ENCODE data around the gene IFNGR2. TPM values are rescaled to one million over a fixed set of nuclear protein-coding genes. Genes with fewer than 3 reads are reported as not detected.
A peak's percentile ranks its signal among the peaks of the same experiment; 100 is the strongest.

The IFNGR2 gene
- polyA plus RNA-seq, 1 of the 3 experiments (the other 2 are of a cell fraction): 92.4 TPM

GRCh38 chr21:33394260-33394659, 9.0 kb upstream of the IFNGR2 start:
- CTCF ChIA-PET: interaction anchor here (5.1 kb wide), 1 partner anchor 33 kb away, joined by 19 read pairs; no protein-coding TSS in a partner anchor
- peaks cover 24% of the 10 kb centered on the region for H3F3A ChIP-seq (replicated peaks; ENCODE audit: insufficient read depth)

GRCh38 chr21:33395891-33396331, 7.3 kb upstream of the IFNGR2 start:
- no peak for DNase-seq
- TF ChIP-seq NFIC (IDR thresholded peaks at IDR 0.05; ENCODE audit: borderline replicate concordance) (peak; percentile 91), TAF1 (IDR thresholded peaks at IDR 0.05; ENCODE audit: borderline replicate concordance, low read depth, low read length) (no peak), JUND (IDR thresholded peaks at IDR 0.05) (peak; percentile 79), GABPA (IDR thresholded peaks at IDR 0.05; ENCODE audit: low read depth) (no peak), FOSL2 (IDR thresholded peaks at IDR 0.05; ENCODE audit: borderline replicate concordance, low read depth) (peak; percentile 84), CHD2 (IDR thresholded peaks at IDR 0.05; ENCODE audit: low read length, partially characterized antibody) (no peak), MEF2A (IDR thresholded peaks at IDR 0.05; ENCODE audit: borderline replicate concordance, low read depth) (no peak; the same call in 1 of the 2 replicates), FOXJ3 (CRISPR knock-in tag; IDR thresholded peaks at IDR 0.05) (no peak), SMC3 (IDR thresholded peaks at IDR 0.05; ENCODE audit: low read depth, low read length) (no peak), PBX3 (IDR thresholded peaks at IDR 0.05) (peak; percentile 95), FOXM1 (IDR thresholded peaks at IDR 0.05; ENCODE audit: low read depth) (no peak)
- TF ChIP-seq, protein P1, sequence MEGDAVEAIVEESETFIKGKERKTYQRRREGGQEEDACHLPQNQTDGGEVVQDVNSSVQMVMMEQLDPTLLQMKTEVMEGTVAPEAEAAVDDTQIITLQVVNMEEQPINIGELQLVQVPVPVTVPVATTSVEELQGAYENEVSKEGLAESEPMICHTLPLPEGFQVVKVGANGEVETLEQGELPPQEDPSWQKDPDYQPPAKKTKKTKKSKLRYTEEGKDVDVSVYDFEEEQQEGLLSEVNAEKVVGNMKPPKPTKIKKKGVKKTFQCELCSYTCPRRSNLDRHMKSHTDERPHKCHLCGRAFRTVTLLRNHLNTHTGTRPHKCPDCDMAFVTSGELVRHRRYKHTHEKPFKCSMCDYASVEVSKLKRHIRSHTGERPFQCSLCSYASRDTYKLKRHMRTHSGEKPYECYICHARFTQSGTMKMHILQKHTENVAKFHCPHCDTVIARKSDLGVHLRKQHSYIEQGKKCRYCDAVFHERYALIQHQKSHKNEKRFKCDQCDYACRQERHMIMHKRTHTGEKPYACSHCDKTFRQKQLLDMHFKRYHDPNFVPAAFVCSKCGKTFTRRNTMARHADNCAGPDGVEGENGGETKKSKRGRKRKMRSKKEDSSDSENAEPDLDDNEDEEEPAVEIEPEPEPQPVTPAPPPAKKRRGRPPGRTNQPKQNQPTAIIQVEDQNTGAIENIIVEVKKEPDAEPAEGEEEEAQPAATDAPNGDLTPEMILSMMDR (IDR thresholded peaks at IDR 0.05): no peak
- TF ChIP-seq, protein P2, sequence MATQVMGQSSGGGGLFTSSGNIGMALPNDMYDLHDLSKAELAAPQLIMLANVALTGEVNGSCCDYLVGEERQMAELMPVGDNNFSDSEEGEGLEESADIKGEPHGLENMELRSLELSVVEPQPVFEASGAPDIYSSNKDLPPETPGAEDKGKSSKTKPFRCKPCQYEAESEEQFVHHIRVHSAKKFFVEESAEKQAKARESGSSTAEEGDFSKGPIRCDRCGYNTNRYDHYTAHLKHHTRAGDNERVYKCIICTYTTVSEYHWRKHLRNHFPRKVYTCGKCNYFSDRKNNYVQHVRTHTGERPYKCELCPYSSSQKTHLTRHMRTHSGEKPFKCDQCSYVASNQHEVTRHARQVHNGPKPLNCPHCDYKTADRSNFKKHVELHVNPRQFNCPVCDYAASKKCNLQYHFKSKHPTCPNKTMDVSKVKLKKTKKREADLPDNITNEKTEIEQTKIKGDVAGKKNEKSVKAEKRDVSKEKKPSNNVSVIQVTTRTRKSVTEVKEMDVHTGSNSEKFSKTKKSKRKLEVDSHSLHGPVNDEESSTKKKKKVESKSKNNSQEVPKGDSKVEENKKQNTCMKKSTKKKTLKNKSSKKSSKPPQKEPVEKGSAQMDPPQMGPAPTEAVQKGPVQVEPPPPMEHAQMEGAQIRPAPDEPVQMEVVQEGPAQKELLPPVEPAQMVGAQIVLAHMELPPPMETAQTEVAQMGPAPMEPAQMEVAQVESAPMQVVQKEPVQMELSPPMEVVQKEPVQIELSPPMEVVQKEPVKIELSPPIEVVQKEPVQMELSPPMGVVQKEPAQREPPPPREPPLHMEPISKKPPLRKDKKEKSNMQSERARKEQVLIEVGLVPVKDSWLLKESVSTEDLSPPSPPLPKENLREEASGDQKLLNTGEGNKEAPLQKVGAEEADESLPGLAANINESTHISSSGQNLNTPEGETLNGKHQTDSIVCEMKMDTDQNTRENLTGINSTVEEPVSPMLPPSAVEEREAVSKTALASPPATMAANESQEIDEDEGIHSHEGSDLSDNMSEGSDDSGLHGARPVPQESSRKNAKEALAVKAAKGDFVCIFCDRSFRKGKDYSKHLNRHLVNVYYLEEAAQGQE (IDR thresholded peaks at IDR 0.05; ENCODE audit: low read depth, low read length): no peak
- TF ChIP-seq, protein P3, sequence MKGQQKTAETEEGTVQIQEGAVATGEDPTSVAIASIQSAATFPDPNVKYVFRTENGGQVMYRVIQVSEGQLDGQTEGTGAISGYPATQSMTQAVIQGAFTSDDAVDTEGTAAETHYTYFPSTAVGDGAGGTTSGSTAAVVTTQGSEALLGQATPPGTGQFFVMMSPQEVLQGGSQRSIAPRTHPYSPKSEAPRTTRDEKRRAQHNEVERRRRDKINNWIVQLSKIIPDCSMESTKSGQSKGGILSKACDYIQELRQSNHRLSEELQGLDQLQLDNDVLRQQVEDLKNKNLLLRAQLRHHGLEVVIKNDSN (IDR thresholded peaks at IDR 0.05; ENCODE audit: borderline replicate concordance, low read depth): no peak

More at GRCh38 chr21:33394260-33394659, 9.0 kb upstream of the IFNGR2 start:
- Histone ChIP-seq H4K20me1 (ENCODE audit: insufficient read depth) (no peaks in the 10 kb centered on the region), H3K4me2 (no peak overlapping the region), H3K9ac (no peak overlapping the region), H2AFZ (ENCODE audit: low read depth) (no peak overlapping the region), H3K36me3 (replicated peaks in 1 of 2; ENCODE audit: control insufficient read depth in 1 of 2, insufficient read depth in 2 of 2, low read length in 1 of 2) (no peaks in the 10 kb centered on the region), H3K4me1 (ENCODE audit: control insufficient read depth in 1 of 2, insufficient read depth in 2 of 2, low read depth in 1 of 2, low read length in 1 of 2) (peaks cover 0 to 15% of the 10 kb centered on the region in 2 experiments; a peak in 2 of 4 replicates), H3K27me3 (ENCODE audit: insufficient read depth) (no peaks in the 10 kb centered on the region), H3K9me3 (no peaks in the 10 kb centered on the region), H3K79me2 (ENCODE audit: insufficient read depth) (no peaks in the 10 kb centered on the region), H3K9me2 (no peaks in the 10 kb centered on the region), H3K4me3 (ENCODE audit: low read depth in 2 of 2, low read length in 1 of 2) (no peak overlapping the region), H3K27ac (ENCODE audit: low read depth in 2 of 2, low read length in 1 of 2) (no peak overlapping the region)
- POLR2A ChIA-PET: no interaction called here
- no peak for TF ChIP-seq MAX (IDR thresholded peaks at IDR 0.05; ENCODE audit: low read depth)
- TF ChIP-seq, protein P1 (IDR thresholded peaks at IDR 0.05): no peak
- DNase-seq: no peak
- 98% methylated on average over 8 of the region's 8 CpGs for WGBS (ENCODE audit: low lambda C conversion rate)

More at GRCh38 chr21:33395891-33396331, 7.3 kb upstream of the IFNGR2 start:
- ChIA-PET POLR2A (no interaction called here), CTCF (interaction anchor here (1.4 to 1.6 kb wide), 3 partner anchors 19 to 198 kb away, joined by 4 to 6 read pairs (median 5); no protein-coding TSS in a partner anchor)
- Histone ChIP-seq H3K4me1 (ENCODE audit: control insufficient read depth in 1 of 2, insufficient read depth in 2 of 2, low read depth in 1 of 2, low read length in 1 of 2) (peaks cover 0 to 15% of the 10 kb centered on the region in 2 experiments; a peak in 2 of 4 replicates), H3K36me3 (replicated peaks in 1 of 2; ENCODE audit: control insufficient read depth in 1 of 2, insufficient read depth in 2 of 2, low read length in 1 of 2) (no peaks in the 10 kb centered on the region), H3K9ac (peak overlapping the region; percentile 40; the same call in 1 of the 2 replicates), H3K4me2 (peak overlapping the region; percentile 63), H3K79me2 (ENCODE audit: insufficient read depth) (no peaks in the 10 kb centered on the region), H3K27me3 (ENCODE audit: insufficient read depth) (no peaks in the 10 kb centered on the region), H3K27ac (ENCODE audit: low read depth in 2 of 2, low read length in 1 of 2) (peak overlapping the region; percentile 60 to 91; a peak in 3 of 4 replicates), H3K9me3 (no peaks in the 10 kb centered on the region), H3K9me2 (no peaks in the 10 kb centered on the region), H2AFZ (ENCODE audit: low read depth) (peak overlapping the region; percentile 80; the same call in 1 of the 2 replicates), H3K4me3 (ENCODE audit: low read depth in 2 of 2, low read length in 1 of 2) (no peak overlapping the region), H4K20me1 (ENCODE audit: insufficient read depth) (no peaks in the 10 kb centered on the region), H3F3A (replicated peaks; ENCODE audit: insufficient read depth) (peaks cover 37% of the 10 kb centered on the region)
- 31% methylated on average over 4 of the region's 6 CpGs for WGBS (ENCODE audit: low lambda C conversion rate)
